ENCODE measurements around the gene DDX23. TPM values are rescaled to one million over a fixed set of nuclear protein-coding genes. Genes with fewer than 3 reads are reported as not detected.

DDX23 gene
- total RNA-seq, 1 donor from 2014 or later, result 124 TPM

GRCh38 chr12:48816143-48816854, 35.7 kb downstream of the DDX23 start:
- peaks cover 40% of the 10 kb centered on the region for H3K4me1 Mint-ChIP-seq
- no peaks in the 10 kb centered on the region for H3K9me3 Mint-ChIP-seq
- H3K27me3 Mint-ChIP-seq (ENCODE audit: low read depth), result peaks cover 14% of the 10 kb centered on the region
- H3K36me3 Mint-ChIP-seq (ENCODE audit: low read depth), result no peaks in the 10 kb centered on the region
- H3K4me3 Mint-ChIP-seq, result peak overlapping the region; percentile 97
- H3K27ac Mint-ChIP-seq (ENCODE audit: unreplicated experiment), result no peak overlapping the region
- DNase-seq (ENCODE audit: low read depth, low spot score), result no peak
- TF ChIP-seq CTCF (conservative IDR thresholded peaks at IDR 0.05), result no peak

- Mint-ChIP-seq H3K9me3 (no peaks in the 10 kb centered on the region), H3K27me3 (ENCODE audit: low read depth) (peaks cover 14% of the 10 kb centered on the region), H3K36me3 (ENCODE audit: low read depth) (no peaks in the 10 kb centered on the region), H3K4me1 (peaks cover 49% of the 10 kb centered on the region), H3K4me3 (peak overlapping the region; percentile 97), H3K27ac (ENCODE audit: unreplicated experiment) (peak overlapping the region; percentile 76)
- TF ChIP-seq CTCF (conservative IDR thresholded peaks at IDR 0.05), result no peak
- peak; percentile 70 for DNase-seq (ENCODE audit: low read depth, low spot score)
These were observed 36.5 kb downstream of the DDX23 start for GRCh38 chr12:48815126-48816110.

GRCh38 chr12:48814262-48815125, 37.5 kb downstream of the DDX23 start:
- H3K27ac Mint-ChIP-seq (ENCODE audit: unreplicated experiment), result no peak overlapping the region
- TF ChIP-seq CTCF (conservative IDR thresholded peaks at IDR 0.05), result peak; percentile 99
- no peaks in the 10 kb centered on the region for H3K36me3 Mint-ChIP-seq (ENCODE audit: low read depth)
- peaks cover 14% of the 10 kb centered on the region for H3K27me3 Mint-ChIP-seq (ENCODE audit: low read depth)
- H3K4me3 Mint-ChIP-seq, result peak overlapping the region; percentile 97
- H3K4me1 Mint-ChIP-seq, result peaks cover 46% of the 10 kb centered on the region
- H3K9me3 Mint-ChIP-seq, result no peaks in the 10 kb centered on the region
- DNase-seq (ENCODE audit: low read depth, low spot score), result peak; percentile 80

GRCh38 chr12:48813465-48814261, 38.3 kb downstream of the DDX23 start:
- Mint-ChIP-seq H3K36me3 (ENCODE audit: low read depth) (no peaks in the 10 kb centered on the region), H3K9me3 (no peaks in the 10 kb centered on the region), H3K27me3 (ENCODE audit: low read depth) (peaks cover 14% of the 10 kb centered on the region), H3K4me1 (peaks cover 39% of the 10 kb centered on the region), H3K4me3 (peak overlapping the region; percentile 97), H3K27ac (ENCODE audit: unreplicated experiment) (peak overlapping the region; percentile 35)
- DNase-seq (ENCODE audit: low read depth, low spot score), result no peak
- no peak for TF ChIP-seq CTCF (conservative IDR thresholded peaks at IDR 0.05)
